ENCODE data around the gene NCS1. TPM values are rescaled to one million over a fixed set of nuclear protein-coding genes. Genes with fewer than 3 reads are reported as not detected.

NCS1 gene
- total and polyA plus RNA-seq, 9 of the 15 experiments (the other 6 are each of a cell fraction or from before 2014, with no cell fraction given), result 0.28 to 27.0 (median 9.6) TPM

- TF ChIP-seq AFF1 (IDR thresholded peaks at IDR 0.05; ENCODE audit: low read depth in 1 of 2, partially characterized antibody in 2 of 2) (no peak), HIVEP1 (CRISPR knock-in tag; IDR thresholded peaks at IDR 0.05) (no peak), PHF20 (IDR thresholded peaks at IDR 0.05; ENCODE audit: partially characterized antibody) (no peak), NFATC3 (IDR thresholded peaks at IDR 0.05) (no peak), MTA2 (IDR thresholded peaks at IDR 0.05; ENCODE audit: low read depth) (no peak), MXD1 (CRISPR knock-in tag; IDR thresholded peaks at IDR 0.05; ENCODE audit: borderline replicate concordance, poor library complexity, severe bottlenecking) (no peak)
Measured at GRCh38 chr9:130232899-130233586, 60.8 kb downstream of the NCS1 start (continued).

Data from K562 (cell line).